ENCODE results near the gene ABCC11. TPM values are rescaled to one million over a fixed set of nuclear protein-coding genes. Genes with fewer than 3 reads are reported as not detected.

Gene ABCC11
- total RNA-seq, 1 donor from 2014 or later: not detected

- no peaks in the 10 kb centered on the region for H3K4me1 ChIP-seq
- no peaks in the 10 kb centered on the region for H3F3A ChIP-seq (ENCODE audit: low read depth)
- Mint-ChIP-seq H3K27ac (no peak overlapping the region), H3K36me3 (no peaks in the 10 kb centered on the region), H3K9me3 (peaks cover 5% of the 10 kb centered on the region), H3K4me3 (no peak overlapping the region), H3K27me3 (ENCODE audit: insufficient read depth, low read depth) (peaks cover 4% of the 10 kb centered on the region), H3K4me1 (no peaks in the 10 kb centered on the region)
- H2AFZ ChIP-seq (replicated peaks): no peak overlapping the region
- no peak overlapping the region for H3K4me2 ChIP-seq
- no peak for TF ChIP-seq EZH2 (IDR thresholded peaks at IDR 0.05)
- no peak for TF ChIP-seq EZH2phosphoT487 (IDR thresholded peaks at IDR 0.05)
- no peak for TF ChIP-seq CTCF (IDR thresholded peaks at IDR 0.05)
- H3K36me3 ChIP-seq: no peaks in the 10 kb centered on the region
- H3K9ac ChIP-seq: no peak overlapping the region
- no peaks in the 10 kb centered on the region for H4K20me1 ChIP-seq (ENCODE audit: low read depth)
- no peak for DNase-seq (ENCODE audit: low spot score)
- no peaks in the 10 kb centered on the region for H3K27me3 ChIP-seq
- no peaks in the 10 kb centered on the region for H3K79me2 ChIP-seq (ENCODE audit: low read depth)
- H3K27ac ChIP-seq: no peak overlapping the region
- H3K4me3 ChIP-seq: no peak overlapping the region
- no peaks in the 10 kb centered on the region for H3K9me3 ChIP-seq (ENCODE audit: low read depth)
Observed at GRCh38 chr16:48235556-48236136, 11.7 kb downstream of the ABCC11 start.

GRCh38 chr16:48235058-48235555, 12.2 kb downstream of the ABCC11 start:
- Histone ChIP-seq H3K4me3 (no peak overlapping the region), H4K20me1 (ENCODE audit: low read depth) (no peaks in the 10 kb centered on the region), H3K27ac (no peak overlapping the region), H2AFZ (replicated peaks) (no peak overlapping the region), H3K9me3 (ENCODE audit: low read depth) (no peaks in the 10 kb centered on the region), H3K4me2 (no peak overlapping the region), H3K9ac (no peak overlapping the region), H3K4me1 (no peaks in the 10 kb centered on the region), H3K79me2 (ENCODE audit: low read depth) (no peaks in the 10 kb centered on the region), H3K27me3 (no peaks in the 10 kb centered on the region), H3F3A (ENCODE audit: low read depth) (no peaks in the 10 kb centered on the region), H3K36me3 (no peaks in the 10 kb centered on the region)
- Mint-ChIP-seq H3K27me3 (ENCODE audit: insufficient read depth, low read depth) (peaks cover 2% of the 10 kb centered on the region), H3K36me3 (no peaks in the 10 kb centered on the region), H3K27ac (no peak overlapping the region), H3K9me3 (peaks cover 3% of the 10 kb centered on the region), H3K4me3 (no peak overlapping the region), H3K4me1 (no peaks in the 10 kb centered on the region)
- no peak for DNase-seq (ENCODE audit: low spot score)
- no peak for TF ChIP-seq EZH2phosphoT487 (IDR thresholded peaks at IDR 0.05)
- TF ChIP-seq CTCF (IDR thresholded peaks at IDR 0.05): no peak
- TF ChIP-seq EZH2 (IDR thresholded peaks at IDR 0.05): no peak

GRCh38 chr16:48234630-48235029, 12.7 kb downstream of the ABCC11 start:
- no peaks in the 10 kb centered on the region for H3K4me1 ChIP-seq
- H3K4me2 ChIP-seq: no peak overlapping the region
- Mint-ChIP-seq H3K36me3 (no peaks in the 10 kb centered on the region), H3K27ac (no peak overlapping the region), H3K4me3 (no peak overlapping the region), H3K4me1 (no peaks in the 10 kb centered on the region), H3K27me3 (ENCODE audit: insufficient read depth, low read depth) (peaks cover 6% of the 10 kb centered on the region), H3K9me3 (no peaks in the 10 kb centered on the region)
- H3K36me3 ChIP-seq: no peaks in the 10 kb centered on the region
- no peak overlapping the region for H3K4me3 ChIP-seq
- H3K79me2 ChIP-seq (ENCODE audit: low read depth): no peaks in the 10 kb centered on the region
- no peaks in the 10 kb centered on the region for H3F3A ChIP-seq (ENCODE audit: low read depth)
- H4K20me1 ChIP-seq (ENCODE audit: low read depth): no peaks in the 10 kb centered on the region
- DNase-seq (ENCODE audit: low spot score): no peak
- H3K27ac ChIP-seq: no peak overlapping the region
- H3K27me3 ChIP-seq: no peaks in the 10 kb centered on the region
- H3K9me3 ChIP-seq (ENCODE audit: low read depth): no peaks in the 10 kb centered on the region
- no peak overlapping the region for H2AFZ ChIP-seq (replicated peaks)
- TF ChIP-seq EZH2phosphoT487 (IDR thresholded peaks at IDR 0.05) (no peak), CTCF (IDR thresholded peaks at IDR 0.05) (no peak), EZH2 (IDR thresholded peaks at IDR 0.05) (no peak)
- no peak overlapping the region for H3K9ac ChIP-seq

All from neural progenitor cell (in vitro differentiated cells).